ENCODE measurements around the gene SLC33A1. TPM values are rescaled to one million over a fixed set of nuclear protein-coding genes. Genes with fewer than 3 reads are reported as not detected.

Gene SLC33A1
- total RNA-seq, 8 experiments from 2014 or later = 11.9 to 63.1 (median 25.6) TPM

Other genes starting within 250 kb of the SLC33A1 start
- gene PLCH1, start 109.4 kb downstream of the SLC33A1 start, total RNA-seq = 10 to 100 TPM in 6 of 8 experiments, 1 to 10 TPM in 2; 3.7 to 32.9 (median 11.2) TPM
- 1 to 10 TPM; 3.7 to 8.8 (median 6.2) TPM for gene C3orf33, start 48.1 kb downstream of the SLC33A1 start, total RNA-seq
- 100 to 1,000 TPM in 1 of 8 experiments, 10 to 100 TPM in 7; 33.4 to 105 (median 48.1) TPM for gene GMPS, start 16.2 kb upstream of the SLC33A1 start, total RNA-seq

Measured in motor neuron (in vitro differentiated cells).